A172 (cell line): Measurements from ENCODE around the gene PIAS3. TPM values are rescaled to one million over a fixed set of nuclear protein-coding genes. Genes with fewer than 3 reads are reported as not detected.

Source experiments
- DNase-seq: peaks from one replicate; pipeline ENCODE4 v3.0.0-alpha.2; 2015; ENCODE audit warnings: low spot score
- total RNA-seq: library from RNA; depleted of rRNA; stranded (reverse); fragments of >200 nt; shearing (Covaris generic); gene quantifications from 2 replicates; pipeline ENCODE4 v1.2.3, GENCODE V29; 2014; rRNA removed

PIAS3 gene
- total RNA-seq = 13.3 and 18.3 TPM in 2 replicates

DNA sequence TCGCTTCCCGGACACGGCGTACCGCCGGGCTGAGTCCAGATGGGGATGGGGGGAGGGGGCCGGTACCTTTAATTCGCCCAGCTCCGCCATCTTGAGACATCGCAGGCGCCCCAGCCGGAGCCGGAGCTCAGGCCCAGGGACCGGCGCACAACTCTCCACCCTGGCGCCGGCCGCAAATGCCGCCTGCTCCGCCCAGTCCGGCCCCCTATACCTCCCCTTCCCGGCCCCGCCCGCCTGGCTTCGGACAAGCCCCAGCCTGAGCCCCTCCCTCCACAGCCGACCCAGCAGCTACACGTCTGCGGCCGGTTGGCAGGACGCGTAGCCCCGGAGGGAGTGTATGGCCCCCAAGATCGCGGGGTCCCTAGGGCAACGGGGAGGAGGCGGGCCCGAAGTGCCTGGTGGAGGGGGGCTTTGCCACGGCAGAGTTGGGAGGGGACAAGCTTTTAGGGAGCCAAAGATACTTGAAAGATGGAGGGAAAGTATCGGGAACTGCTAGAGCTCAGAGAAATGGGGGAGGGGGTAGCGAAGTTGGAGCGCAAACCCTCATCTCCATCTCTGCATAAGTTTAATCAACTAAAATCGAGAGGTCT lies at the start of gene PIAS3:
Gene PIAS3 (minus strand): TSS at position 181 of the 590 bp plus-strand sequence. CDS start 91 bp downstream, at position 90.
- peak; percentile 89 for DNase-seq

DNA sequence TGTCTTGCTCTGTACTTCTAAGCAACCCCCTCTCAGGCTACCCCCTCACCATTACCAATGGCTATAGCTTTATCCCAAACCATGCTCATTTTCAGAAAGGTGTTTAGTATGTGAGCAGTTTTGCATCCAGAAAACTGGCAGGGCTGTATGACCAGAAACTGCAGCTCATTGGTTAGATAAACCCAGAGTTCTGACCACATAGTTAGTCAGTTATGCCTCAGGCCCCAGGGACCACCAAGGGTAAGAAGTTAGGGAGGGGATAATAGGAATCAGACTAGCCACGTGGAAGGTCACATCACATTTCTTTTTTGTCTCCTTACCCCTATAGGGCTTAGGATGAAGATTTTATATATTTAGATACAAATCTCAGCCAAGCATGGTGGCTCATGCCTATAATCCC lies 49.8 kb upstream of the PIAS3 start:
- DNase-seq = no peak

DNA sequence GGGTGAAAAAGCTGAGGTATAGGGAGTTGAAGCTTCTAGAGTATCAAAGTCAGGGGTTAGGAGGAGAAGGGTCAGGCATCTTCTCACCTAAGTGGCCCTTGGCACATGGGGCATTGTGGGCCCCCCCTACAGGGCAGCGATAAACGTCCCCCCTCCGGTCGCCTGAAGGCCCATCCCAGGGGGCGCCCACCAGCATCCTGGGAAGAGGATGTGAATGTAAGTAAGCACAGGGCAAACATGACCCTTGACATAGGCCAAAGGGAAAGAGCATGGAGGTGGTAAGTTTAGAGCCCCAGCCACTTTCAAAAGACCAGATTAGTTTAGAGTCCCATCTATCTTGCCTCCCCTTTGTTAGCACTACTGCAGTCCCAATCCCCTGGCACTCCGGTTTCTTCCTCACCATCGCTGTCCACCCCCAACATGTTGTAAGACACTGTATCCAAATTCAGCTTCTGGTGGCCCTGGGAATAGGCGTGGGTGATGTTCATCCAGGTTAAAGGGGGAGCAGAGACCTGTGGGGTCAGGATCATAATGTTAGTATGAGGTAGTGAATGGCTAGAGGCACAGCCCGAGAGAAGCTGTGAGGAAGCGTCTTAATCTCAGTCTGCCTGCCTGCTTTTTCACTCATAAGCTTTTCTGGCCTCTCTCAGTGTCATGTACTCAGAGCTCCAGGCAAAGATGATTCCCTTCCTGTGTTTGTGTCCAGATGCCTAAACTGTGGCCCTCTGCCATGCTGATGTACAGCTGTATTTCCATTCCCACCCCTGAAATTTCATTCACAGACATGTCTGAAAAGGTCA lies 48.3 kb upstream of the PIAS3 start:
- DNase-seq = no peak

DNA sequence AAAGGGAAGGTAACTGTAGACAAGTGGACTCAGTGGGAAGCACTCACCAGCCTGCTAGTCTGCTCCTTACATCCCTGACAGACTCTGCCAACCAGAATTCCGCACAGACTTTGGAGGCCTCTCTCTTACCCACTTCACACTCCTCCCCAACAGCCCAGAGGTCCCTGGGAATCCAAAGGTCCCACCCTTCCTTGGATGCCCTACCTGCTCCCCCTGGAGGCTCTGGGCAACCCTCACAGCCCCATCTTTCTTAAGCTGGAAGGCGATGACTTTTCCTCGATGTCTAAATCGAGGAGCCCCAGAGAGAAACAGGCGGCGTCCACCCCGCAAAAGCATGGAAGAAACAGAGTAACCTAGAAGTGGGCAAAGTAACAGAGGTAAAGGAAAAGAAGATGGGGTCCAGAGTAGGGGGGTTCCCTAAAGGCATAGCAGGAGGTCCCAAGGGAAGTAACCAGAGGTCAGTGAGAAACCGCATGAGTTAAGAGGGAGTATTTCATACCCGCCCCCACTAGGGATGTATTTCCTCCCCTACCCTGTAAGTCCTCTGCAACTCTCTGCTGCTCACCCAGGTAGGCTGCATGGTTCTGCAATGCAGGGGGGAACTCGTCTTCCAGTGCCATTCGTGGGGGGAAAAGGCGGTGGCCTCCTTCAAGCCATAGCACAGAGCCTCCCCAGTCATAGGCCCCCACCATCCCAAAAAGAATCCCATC lies 42.6 kb upstream of the PIAS3 start:
- DNase-seq = no peak

DNA sequence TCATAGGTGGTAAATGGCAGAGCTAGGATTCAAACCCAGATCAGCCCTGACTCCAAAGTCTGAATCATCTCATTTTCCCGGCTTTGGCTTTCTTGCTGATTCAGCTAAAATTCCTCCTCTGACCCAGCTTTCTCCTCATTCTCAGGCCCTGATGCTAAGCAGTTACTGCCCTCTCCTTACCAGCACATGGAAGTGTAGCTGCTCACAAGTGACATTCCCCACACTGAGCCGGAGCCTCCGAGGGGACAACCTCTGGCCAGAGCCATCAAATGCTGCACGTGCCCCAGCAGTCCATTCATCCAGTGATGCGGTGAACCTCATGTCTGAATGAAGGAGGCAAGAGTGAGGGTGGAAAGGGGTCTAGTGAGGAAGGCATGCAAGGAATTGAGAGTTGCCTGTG lies 39.9 kb upstream of the PIAS3 start:
- DNase-seq = no peak

DNA sequence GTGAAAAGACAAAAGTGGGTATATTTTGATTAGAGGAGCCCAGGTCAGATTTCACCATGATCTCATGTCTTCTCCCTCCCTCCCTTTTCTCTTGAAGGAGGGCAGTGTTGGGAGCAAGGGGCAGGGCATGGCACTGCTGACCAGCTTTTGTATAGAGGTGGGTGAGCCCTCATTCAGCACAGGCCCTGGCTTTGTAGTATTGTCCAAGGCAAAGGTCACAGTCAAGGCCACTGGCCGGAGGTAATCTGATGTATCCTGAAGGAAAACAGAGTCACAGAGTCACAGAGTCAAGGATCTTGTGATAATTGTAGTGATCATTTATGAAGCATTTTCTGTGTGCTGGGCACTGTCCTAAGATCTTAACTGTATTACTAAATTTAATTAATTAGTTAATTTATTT lies 39.1 kb upstream of the PIAS3 start:
- no peak for DNase-seq

DNA sequence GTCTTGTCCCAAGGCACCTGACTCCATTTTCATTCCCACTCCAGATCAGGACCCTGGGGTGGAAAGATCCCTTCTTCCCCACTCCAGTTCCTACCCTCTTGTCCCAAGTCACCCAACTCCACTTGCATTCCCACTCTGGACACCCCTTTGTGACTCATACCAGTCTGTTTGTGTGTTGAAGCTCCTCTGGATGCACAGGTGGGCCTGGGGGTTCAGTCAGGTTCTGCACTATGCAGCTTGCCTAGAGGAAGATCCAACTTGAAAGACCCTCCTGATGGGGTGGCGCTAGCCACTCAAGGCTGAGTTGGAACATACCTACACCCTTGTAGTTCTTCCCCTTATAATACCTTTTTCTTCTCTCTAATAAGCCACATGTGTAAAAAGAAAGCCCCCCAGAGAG lies 36.6 kb upstream of the PIAS3 start:
- DNase-seq = no peak

DNA sequence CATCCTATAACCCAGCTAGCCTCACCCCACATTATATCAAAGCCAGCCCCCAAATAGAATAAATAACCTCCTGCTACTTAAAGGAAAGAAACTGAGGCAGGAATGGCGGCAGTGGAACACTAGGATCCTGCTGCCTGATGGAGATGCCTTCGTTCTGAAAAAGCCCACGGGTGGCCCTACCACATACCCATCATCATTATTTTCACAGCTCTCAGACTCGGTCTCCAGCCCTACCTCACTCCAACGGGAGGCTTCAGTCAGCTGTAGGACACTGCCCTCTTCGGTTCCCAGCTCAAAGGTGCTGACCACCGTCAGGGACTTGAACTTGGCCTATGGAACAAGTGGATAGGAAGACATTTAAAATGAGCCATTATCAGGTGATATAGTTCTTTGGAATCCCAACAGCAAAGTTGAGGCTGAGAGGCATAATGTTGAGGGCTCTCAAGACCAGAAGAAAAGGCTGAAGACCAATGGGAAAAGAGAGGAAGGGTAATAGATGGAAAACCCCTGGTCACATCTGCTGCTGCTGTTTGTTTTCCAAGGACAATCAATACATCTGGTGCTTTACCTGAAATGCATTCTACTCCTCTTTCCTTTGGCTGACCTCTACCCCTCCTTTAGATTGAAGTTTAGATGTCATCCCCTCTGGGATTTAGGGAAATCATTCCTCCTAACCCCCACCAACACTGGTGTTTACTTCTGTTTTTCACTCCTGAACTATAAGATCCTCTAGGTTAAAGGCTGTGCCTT lies 34.6 kb upstream of the PIAS3 start:
- DNase-seq = no peak

DNA sequence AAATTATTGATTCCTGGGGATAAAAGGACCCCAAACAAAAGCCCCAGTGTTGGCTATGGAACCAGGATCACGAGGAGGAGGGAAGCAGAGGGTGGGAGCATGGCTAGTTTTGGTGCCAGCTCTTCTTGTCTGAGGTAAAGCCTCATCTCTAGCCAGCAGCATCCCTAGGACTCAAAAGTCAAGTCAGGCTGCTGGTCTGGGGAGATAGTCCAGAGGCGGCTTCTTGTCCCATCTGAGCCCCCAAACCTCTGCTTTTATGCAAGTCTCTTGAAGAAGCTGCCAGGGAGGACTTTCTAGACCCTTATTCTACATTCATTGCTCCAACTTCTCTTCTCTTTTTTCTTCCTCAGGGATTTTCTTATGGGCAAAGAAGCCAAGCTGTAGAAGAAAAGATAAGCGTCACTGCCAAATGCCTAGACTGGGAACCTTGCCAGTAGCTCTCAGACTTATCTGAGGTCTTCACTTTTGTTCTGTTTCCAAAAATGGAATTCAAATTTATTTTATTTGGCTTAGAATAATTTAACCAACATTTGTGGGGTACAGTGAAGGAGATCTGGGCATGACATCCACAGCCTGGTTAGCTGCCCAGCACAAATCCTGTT lies 33.7 kb upstream of the PIAS3 start:
- DNase-seq = peak; percentile 77

DNA sequence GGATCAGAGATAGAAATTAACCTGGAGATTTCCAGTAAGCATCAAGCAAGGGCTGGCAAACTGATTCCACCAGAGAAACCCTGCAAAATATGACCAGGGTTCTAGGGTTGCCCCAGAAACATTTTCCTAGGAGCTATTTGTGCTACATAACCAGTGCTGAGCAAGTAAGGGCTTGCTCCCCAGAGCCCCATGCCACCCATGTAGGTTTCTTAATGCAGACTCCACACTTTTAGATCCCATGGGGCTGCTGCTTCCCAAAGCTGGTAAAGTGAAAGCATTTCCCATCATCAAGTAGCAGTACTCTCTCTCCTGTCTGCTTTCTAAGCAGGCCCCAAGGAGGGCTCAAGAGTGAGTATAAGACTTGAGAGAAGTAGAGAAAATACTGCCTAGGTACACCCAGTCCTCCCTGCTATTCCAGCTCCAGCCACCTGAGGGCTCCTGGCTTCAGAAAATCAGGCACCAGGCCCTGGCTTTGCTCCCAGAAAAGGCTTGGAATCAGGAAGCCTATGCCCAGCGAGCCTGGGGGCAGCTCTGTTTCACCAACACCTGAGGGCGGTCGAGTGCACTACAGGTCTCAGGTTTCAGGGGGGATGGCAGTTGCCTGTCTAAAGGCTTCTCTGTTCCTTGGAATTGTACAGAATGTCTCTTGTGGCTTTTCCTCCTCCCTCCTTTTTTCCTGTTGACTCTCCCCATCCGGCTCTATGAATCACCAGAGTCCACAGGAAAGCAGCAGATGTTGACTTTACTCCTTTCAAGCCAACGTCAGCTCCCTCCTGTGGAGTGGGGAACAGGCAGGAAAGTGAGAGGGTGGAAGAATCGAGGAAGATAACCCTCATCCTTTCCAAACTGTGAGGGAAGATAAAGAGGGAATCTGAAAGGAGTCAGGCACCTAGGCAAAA lies 33.0 kb upstream of the PIAS3 start:
- DNase-seq = peak; percentile 100

DNA sequence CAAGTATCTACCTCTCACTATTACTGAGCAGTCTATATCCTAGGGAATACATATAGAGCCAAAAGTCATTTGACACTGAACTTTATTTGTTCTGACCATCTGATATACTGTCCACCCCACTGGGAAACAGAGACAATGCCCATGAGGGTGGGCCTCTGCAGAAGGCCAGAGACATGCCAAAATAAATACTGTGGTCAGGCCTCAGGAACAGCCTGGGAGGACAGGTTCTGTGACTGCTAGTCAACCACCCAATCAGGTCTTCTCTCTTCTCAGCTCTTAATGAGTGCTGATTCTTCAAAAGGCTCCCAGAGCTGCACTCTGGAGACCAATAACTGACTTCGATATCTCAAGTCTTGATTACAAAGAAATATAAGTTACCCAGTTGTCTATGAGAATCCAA lies 32.3 kb upstream of the PIAS3 start:
- DNase-seq = peak; percentile 43

DNA sequence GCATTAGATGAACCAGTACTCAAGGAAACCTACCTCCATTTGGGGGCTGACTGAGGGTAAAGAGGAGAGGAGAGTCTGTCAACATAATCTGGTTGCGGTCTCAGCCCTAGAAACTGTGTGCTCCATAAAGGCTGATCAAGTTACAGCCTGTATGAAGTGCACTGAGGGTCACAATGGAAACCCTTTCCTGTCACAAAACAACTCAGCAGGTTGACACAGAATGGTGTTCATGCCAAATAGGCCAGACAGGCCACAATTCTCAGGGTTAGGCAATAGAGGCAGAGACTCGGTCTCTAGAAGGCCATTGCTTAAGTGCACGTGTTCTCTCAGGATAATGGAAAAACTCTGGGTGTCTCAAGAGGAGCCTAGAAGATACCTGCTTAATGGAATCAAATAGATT lies 30.8 kb upstream of the PIAS3 start:
- no peak for DNase-seq

DNA sequence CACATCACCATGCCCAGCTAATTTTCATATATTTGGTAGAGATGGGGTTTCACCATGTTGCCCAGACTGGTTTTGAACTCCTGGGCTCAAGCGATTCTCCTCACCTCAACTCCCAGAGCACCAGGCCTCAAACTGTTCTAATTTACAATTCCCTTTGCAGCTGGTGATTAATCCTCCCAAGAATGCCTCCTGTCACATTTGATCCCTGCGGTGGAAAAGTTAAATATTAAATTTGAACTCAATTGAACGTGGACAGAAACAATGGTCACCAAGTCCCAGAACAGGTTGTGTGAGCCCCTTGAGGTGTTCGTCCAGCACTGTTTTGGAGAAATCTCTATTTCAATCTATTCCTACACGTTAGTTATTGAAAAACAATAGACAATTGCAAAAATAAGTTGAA lies 28.8 kb upstream of the PIAS3 start:
- DNase-seq = no peak

DNA sequence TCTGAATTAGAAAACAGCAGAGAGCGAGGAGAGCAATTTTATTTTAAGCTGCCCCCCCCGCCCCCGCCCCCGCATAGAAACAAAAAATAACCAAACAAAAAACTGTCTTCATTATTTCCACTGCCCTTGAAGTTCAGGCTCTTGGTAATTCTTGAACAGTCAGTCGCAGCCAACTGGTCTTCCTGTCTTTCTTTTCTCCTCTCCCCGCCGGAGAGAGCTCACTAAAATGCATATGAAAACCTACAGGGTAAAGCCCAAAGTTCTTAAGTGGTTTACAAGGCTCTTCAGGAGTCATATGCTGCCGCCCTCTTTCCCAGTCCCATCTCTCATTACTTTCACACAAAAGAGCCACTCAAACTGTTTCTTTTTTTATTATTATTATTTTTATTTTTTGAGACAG lies 27.9 kb upstream of the PIAS3 start:
- DNase-seq = no peak

DNA sequence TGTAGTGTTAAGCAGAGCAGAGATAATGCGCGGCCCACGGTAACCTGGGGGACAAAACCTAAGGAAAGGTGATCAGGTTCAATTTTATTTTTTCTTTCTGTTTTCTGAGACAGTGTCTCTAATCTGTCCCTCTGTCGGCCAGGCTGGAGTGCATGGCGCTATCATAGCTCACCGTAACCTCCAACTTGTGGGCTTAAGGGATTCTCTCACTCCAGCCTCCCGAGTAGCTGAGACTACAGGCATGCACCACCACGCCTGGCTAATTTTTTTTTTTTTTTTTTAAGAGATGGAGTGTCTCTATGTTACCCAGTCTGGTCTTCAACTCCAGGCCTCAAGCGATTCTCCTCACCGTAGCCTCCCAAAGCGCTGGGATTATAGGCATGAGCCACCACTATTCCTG lies 27.5 kb upstream of the PIAS3 start:
- DNase-seq = no peak

DNA sequence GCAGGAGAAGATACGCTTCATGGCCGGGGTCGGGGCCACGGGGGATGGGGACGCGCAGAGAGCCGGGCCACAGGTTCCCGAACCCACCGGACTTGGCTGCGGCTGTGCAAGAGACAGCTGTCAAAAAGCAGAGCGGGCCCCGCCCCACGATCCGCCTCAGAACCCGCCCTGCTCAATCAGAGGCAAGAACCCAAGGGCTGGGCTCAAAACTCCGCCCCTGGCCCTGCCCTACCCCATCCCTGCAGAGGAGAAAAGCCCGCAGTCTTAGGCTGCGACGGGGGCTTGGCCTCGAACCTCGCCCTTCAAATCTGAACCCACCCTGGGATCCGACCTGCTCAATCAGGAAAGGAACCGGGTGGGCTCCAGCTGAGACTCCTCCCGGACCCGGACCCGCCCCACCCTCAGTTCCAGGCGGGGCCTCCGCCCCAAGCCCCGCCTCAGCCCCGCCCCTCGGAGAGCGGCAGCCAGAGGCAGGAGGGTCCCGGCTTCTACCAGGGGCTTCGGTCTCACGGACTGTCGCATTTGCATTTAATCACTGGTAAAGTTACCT lies 26.9 kb upstream of the PIAS3 start, which contains the start of gene ANKRD35:
Gene ANKRD35 (minus strand): TSS at position 129 of the 550 bp plus-strand sequence. CDS start 108 bp downstream, at position 21.
- DNase-seq = peak; percentile 76

DNA sequence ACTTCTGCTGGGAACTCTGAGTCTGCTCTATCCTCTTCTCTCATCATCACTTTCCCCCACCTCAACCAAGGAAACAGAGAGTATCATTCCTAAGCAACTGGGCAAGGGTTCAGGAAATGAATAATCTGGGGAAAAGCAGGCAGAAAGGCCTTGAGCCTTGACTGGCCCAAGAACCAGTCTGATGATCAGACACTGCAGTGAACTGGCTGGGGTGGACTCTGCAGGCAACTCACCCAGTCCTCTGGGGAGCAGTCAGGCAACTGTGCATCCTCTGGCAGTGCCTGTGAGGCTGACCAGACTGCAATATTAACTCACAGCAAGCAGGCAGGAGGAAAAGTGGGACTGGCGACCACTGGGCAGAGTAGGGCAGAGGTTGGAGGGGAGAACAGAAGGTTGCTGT lies 25.8 kb upstream of the PIAS3 start:
- no peak for DNase-seq

DNA sequence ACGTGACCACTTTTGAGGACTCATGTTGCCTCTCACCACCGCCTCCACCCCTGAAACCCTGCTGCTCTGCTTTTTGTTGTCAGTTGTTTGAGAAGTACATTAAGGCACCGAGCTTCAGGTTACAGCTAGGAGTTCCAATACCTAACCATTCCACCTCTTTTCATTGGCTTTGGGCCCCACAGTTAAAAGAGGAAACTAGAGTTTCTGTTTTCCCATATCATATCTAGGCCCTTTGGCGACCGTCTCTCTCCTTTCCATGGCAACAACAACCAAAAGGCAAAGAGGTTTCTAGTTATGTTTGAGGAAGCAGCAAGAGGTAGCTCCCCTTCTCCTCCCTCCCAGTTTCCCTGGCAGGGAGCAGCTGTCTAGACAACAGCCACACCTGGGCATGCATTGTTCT lies 20.9 kb upstream of the PIAS3 start:
- no peak for DNase-seq

DNA sequence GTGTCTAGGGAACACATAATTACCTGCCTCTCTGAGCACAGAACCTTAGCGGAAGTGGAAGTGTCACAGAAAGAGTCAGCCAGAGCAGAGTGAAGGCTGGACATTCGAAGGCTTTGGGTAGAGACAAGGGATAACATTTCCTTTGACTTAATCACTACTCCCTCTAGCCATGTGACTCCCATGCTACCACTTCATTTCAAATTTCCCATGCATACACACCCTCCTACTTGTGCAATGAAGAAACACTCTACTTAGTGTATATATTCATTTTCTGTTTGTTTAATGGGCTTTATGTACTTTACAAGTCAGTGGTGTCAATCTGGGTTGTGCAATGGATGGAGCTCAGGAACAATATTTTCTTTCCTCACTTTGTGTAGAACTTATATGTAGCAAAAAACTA lies 19.8 kb upstream of the PIAS3 start:
- DNase-seq = no peak

DNA sequence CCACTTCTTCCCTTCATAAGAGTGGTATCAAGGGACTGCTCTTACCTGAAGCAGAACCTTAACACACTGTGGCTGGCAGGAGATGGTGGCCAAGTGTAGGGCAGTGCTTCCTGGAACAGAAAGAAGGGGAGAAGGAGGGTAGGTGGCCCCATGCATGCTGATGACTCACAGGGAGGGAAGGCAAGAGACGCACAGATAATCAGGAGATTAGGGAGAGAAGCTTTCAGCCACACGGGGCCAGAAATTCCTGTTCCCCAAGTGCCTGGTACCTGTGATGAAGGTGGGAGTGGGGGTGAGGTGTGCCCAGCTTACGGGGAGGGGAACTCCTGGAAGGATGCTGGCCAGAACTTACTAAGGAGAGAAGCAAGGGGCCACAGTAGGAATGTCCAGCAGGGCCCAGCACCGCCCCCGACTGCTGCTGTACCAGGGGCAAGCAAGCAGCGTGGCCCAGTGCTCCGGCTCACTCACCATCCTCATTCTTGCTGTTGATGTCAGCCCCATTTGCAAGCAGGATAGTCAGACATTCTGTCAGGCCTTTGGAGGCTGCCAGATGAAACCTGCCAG lies 19.1 kb upstream of the PIAS3 start:
- DNase-seq = no peak
